Measurements from ENCODE around the gene FAM118B.
"Not testable (repeated sequence)": the region's sequence is repeated elsewhere in the genome, so short reads cannot be mapped to it uniquely, and the experiment has no call there.

The FAM118B gene

DNA sequence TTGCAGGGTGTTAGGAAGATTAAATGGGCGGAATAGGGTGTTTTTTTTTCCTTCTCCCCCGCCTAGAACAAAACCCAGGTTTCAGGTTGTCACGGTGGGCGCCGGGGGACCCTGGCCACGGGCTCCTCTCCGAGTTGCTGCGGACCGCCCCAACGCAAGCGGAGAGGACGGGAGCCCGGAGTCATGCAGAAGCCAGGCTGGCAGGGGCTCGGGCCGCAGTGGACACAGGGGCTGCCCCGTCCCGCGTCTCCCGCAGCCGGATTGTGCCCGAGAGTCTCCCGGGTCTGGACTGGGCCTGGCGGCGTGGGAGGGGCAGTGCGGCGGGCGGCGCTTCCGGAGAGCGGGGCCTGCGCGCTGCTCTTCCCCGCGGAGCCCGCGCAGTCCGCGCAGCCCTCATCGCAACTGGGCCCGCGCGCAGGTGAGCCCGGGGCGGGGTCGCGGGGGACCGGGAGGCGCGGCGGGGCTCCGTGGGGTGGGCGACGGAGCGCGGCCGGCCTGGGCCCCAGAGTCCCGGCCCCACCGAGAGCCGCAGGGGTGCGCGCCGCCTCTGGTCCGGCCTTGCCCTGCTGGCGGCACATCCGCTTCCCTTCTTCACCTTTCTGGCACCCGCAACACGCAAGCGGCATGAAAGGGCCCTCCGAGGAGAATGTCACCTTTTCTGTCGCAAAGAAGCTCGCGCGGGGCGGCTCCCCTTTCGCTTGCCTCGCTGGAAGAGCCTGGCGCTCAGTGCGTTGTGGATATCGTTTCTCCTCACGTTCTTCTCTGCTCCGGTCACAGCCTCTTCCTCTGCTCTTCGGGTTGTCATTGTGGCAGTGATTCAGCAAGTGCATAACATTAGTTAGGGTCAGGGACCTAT, 71.4 kb downstream of the FAM118B start, which contains the start of gene TIRAP:
TSS of gene TIRAP (plus strand) at position 358 of the 856 bp plus-strand sequence. CDS start 7,802 bp downstream, outside the sequence.
- H3K4me3 ChIP-seq (ENCODE audit: low read length) = peak within 1 kb of the TSS; percentile 81
- TF ChIP-seq ZNF274 (IDR thresholded peaks at IDR 0.05; ENCODE audit: low read depth, low read length) = no peak

DNA sequence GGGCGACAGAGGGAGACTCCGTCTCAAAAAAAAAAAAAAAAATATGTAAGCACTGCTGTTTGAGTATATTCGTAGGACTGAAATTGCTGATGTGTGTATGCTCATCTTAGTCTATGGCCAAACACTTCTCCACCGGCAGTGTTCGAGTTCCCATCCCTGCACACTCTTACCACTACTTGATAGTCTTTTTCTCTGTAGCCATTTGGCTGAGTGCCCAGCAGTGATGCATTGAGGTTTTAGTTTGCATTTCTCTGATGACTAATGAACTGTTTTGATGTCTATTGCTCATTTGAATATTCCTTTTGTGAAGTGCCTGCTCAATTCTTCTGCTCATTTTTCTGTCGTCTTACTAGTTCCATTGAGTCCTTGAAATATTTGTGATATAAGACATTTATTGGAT, 73.2 kb downstream of the FAM118B start:
- no peak for TF ChIP-seq ZNF274 (IDR thresholded peaks at IDR 0.05; ENCODE audit: low read depth, low read length)
- H3K4me3 ChIP-seq (ENCODE audit: low read length) = no peak overlapping the region; the same call in 1 of the 2 replicates

DNA sequence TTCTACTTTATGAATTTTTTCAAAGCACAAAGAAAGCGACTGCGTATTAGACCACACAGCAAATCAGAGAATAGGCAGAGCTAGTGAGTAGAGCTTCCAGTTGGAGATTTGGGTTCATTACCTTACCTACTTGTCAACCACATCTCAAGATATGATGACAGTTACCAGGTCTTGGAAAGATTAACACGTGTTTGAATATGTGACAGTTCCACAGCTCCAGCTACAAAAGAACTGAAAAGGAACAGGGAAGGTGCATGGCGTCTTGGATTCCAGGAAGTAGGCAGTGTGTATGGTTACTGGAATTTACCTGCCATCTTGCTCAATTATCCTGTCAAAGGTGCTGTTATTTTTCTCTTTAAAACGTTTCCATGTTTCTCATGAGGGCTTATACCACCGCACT, 76.7 kb downstream of the FAM118B start:
- no peak overlapping the region for H3K4me3 ChIP-seq (ENCODE audit: low read length)
- TF ChIP-seq ZNF274 (IDR thresholded peaks at IDR 0.05; ENCODE audit: low read depth, low read length) = no peak

DNA sequence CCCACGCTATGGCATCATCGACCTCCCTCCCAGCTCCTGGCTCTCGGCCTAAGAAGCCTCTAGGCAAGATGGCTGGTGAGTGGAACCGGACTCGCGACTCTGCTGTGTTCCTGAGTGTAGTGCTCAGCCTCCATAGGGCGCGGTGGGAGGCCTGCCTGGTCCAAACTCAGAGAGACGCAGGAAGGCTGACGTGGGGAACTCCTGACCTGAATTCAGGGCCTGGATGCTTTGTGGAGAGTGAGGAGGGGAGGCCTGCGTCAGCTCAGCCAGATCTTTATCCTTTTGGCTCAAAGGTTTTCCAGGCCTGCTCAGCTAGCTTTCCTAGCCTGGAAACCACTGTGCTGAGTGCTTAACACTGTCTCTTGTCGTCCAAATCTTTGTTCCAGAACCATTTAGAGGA, 79.3 kb downstream of the FAM118B start:
- no peak overlapping the region for H3K4me3 ChIP-seq (ENCODE audit: low read length)
- TF ChIP-seq ZNF274 (IDR thresholded peaks at IDR 0.05; ENCODE audit: low read depth, low read length) = no peak

DNA sequence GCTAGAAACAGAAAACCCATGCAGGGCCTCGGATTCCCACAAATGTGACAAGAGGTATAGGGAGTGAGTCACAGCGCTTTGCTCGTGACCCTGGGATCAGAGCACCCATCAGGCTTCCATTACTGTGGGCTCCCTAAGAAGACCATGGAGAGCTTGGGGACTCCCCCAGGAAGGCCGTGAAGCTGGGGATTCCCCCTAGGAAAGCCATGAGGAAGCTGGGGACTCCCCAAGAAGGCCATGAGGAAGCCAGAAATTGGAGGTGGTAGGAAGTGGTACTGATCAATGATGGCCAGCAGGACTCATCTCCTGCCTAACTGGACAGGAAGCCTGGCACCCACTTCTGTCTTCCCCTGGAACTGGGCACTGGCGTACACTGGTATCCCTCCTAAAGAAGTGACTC, 82.1 kb downstream of the FAM118B start:
- no peak for TF ChIP-seq ZNF274 (IDR thresholded peaks at IDR 0.05; ENCODE audit: low read depth, low read length)
- no peak overlapping the region for H3K4me3 ChIP-seq (ENCODE audit: low read length)

DNA sequence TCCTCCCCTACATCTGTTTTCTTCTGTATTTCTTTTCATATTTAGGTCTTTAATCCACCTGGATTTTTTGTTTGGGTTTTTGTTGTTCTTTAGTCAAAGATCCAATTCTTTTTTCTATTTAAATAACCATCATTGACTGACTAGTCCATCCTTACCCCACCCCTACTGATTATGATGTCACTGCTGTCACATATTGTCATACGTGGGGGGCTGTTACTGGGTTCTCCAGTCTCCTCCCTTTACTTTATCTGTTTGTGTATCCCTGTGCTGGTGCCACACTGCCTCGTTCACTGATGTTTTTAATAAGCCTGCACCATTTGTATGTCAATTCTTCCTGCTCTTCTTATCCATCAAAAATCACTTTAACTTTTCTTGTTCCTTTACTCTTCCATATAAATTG, 85.4 kb downstream of the FAM118B start:
- no peak for TF ChIP-seq ZNF274 (IDR thresholded peaks at IDR 0.05; ENCODE audit: low read depth, low read length)
- no peak overlapping the region for H3K4me3 ChIP-seq (ENCODE audit: low read length)

DNA sequence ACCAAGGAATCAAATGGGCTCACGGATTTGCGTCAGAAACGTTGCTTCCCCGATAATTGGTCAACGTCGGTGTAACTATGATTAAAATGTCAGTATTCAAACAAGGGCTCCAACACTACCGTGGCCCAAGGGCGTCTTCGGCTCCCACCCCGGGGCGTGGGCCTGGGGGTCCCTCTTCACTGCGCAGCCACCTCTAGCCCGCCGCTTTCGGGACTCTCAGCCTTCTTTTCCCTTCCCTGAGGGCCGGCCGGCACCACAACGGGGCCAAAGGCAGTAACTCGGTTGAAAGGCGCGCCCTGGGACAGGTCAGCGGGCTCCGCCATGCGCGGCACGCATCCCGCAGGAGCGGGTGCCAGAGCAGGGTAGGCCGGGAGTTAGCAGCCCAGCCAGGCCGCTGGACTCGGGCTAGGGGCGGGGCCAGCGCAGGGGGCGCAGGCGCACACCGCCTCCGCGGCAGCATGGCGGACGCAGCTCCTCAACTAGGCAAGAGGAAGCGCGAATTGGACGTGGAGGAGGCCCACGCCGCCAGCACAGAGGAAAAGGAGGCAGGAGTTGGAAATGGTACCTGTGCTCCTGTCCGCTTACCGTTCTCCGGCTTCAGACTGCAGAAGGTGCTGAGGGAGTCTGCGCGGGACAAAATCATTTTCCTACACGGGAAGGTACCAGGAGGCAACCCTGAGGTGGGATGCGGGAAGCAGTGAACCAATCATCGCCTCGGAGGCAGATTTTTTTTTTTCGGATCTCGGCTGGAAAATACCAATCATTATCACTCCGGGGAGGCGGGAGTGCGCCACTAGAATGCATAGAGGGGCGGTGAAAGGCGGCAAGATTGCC, 92.3 kb downstream of the FAM118B start, which contains the start of gene DCPS:
TSS of gene DCPS (plus strand) at position 438 of the 834 bp plus-strand sequence. CDS start at position 459, 21 bp downstream.
- H3K4me3 ChIP-seq (ENCODE audit: low read length) = peak within 1 kb of the TSS; percentile 92
- no peak for TF ChIP-seq ZNF274 (IDR thresholded peaks at IDR 0.05; ENCODE audit: low read depth, low read length)

DNA sequence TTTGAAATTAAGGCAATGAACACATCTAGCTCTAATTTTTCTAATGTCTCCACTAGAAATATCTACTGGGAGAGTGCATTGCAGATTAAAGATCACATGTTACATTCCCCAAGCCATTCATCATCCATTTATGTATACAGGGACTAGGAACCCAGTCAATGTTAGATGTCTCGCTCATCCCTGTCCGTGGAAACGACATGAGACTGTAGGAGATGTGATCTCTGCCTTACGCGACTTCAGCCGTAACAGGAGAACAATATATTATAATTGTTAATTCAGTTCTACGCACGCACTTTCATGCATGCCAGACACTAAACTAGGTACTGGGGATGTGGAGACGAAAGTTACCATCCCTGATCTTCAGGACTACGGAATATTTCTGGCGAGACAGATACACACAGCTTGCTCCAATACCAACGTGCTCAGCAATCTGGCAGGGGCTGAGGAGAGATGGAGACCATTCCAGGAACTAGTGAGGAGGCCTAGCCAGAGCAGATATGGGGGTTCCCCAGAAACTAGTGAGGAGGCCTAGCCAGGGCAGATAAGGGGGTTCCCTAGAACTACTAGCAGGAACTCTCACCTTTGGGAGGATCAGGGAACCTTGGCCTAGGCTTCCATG, 93.0 kb downstream of the FAM118B start:
- TF ChIP-seq ZNF274 (IDR thresholded peaks at IDR 0.05; ENCODE audit: low read depth, low read length) = no peak
- H3K4me3 ChIP-seq (ENCODE audit: low read length) = peak overlapping the region; percentile 92

DNA sequence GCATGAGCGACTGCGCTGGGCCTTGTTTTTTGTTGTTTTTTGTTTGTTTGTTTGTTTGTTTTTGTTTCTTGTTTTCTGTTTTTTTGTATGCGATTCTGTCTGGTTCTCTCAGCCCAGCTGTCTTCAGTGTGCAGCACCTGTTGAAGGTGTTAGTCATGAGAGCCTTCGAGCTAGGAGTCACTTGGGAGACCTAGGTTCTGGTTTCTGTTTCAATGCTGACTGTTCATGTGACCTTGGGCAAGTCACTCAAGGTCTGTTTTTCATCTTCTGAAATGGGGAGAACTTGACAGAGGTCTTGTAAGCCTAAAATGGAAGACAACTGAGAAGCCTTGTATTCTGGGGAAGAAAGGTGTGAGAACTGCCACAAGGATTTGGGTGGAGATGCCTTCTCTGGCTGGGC, 94.1 kb downstream of the FAM118B start:
- no peak for TF ChIP-seq ZNF274 (IDR thresholded peaks at IDR 0.05; ENCODE audit: low read depth, low read length)
- H3K4me3 ChIP-seq (ENCODE audit: low read length) = peak overlapping the region; percentile 1; the same call in 1 of the 2 replicates

DNA sequence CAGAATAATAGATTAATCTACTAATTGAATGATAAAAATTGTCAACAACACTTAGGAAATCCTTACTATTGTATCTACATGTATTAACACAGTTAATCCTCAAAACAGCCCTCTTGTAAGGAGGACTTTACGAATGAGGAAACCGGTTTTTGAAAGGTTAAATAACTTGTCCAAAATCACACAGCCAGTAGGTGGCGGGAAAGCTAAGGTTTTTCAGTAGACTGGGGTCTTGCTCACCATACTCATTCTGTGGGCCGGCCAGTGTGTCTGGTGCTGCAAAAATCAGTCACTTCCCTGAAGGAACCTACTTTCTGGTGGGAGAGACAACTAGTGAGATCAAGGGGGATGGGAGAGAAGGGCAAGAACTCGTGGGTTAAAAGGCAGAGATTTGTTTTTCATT, 96.1 kb downstream of the FAM118B start:
- no peak overlapping the region for H3K4me3 ChIP-seq (ENCODE audit: low read length)
- TF ChIP-seq ZNF274 (IDR thresholded peaks at IDR 0.05; ENCODE audit: low read depth, low read length) = no peak

DNA sequence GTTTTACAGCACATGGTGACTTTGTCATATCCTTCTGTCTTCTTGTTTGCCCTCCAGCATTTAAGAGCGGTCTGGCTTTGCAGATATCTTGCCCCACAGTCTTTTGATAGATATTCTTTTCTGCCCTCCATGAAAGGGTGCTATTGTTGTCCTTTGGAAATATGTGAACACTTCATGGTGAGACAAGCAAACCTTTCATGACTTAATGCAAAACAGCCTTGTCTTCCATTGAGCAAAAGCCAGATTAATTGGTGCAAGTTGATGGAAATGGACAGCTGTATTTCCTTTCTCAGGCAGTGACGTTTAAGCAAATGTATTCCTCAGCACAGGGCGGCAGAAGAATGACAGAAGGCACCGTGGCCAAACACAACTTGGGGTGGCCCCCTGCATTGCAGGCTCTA, 96.7 kb downstream of the FAM118B start:
- no peak for TF ChIP-seq ZNF274 (IDR thresholded peaks at IDR 0.05; ENCODE audit: low read depth, low read length)
- H3K4me3 ChIP-seq (ENCODE audit: low read length) = no peak overlapping the region

DNA sequence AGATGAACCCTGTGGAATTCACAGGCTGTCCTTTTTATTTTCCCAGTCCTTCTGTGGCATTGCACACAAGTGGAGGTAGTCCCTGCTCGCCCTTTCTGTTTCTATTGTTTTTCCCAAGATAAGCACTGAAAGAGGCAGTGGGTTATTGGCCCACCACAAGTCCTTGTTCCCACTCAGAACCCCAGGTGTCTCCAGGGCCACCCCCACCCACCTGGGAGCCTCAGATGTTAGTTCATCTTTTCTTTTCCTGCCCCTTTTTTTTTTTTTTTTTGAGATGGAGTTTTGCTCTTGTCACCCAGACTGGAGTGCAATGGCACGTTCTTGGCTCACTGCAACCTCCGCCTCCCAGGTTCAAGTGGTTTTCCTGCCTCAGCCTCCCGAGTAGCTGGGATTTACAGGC, 97.2 kb downstream of the FAM118B start:
- not testable (repeated sequence) for H3K4me3 ChIP-seq (ENCODE audit: low read length)

DNA sequence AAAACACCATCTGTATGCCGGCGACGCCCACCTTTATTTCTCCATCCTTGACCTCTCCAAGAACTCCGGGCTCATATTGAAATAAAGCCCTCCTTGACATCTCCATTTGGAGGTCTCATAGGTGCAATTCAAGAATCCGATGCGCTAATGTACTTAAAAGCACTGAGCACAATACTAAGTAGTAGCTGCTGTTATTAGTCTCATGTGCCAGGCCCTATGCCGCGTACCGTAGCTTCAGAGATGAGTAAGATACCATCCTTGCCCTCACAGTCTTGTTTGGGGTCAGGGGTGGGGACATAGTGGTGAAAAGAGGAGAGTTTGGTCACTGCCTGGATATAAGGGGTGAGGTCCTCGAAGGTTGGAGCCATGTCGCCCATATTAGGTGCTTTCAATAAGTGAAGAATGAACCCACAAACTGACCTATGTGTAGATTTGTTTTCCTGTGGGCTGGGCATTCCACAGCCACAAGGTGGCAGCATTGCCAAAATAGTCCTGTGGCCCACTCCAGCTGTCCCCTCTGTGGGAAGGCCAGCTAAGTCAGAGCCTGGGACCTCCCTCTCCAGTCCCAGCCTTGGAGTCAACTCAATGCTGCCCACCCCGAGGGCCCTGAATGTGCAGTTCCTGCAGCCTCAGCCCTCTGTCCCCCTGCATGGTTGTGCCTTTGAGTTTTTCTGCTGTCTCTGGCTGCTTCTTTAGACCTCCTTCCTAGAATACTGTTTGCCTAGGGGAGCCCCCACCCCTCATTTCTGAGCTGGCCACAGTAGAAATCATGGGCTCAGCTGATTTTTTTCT, 98.8 kb downstream of the FAM118B start:
- no peak overlapping the region for H3K4me3 ChIP-seq (ENCODE audit: low read length)
- no peak for TF ChIP-seq ZNF274 (IDR thresholded peaks at IDR 0.05; ENCODE audit: low read depth, low read length)

DNA sequence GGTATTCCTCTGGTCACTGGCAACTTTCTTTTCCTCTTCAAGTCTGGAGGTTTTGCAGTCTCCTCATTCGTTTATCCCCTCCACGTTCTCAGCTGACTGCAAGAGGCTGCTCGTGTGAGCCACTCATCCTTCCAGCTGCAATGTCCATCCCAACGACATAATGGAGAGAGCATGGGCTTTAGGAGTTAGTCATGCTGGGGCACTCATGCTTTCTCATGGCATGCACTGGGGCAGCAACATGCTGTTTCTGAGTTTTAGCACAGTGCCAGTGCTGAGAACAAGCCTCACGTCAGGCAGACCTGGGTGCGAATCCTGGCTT, 99.4 kb downstream of the FAM118B start:
- no peak overlapping the region; the same call in 1 of the 2 replicates for H3K4me3 ChIP-seq (ENCODE audit: low read length)
- no peak for TF ChIP-seq ZNF274 (IDR thresholded peaks at IDR 0.05; ENCODE audit: low read depth, low read length)

All from GM08714 (cell line).